HUES6 (cell line): ENCODE data around the gene ARMC3.
"Not testable (repeated sequence)": the region's sequence is repeated elsewhere in the genome, so short reads cannot be mapped to it uniquely, and the experiment has no call there.

Source experiments
- H3K27ac ChIP-seq: 2 replicates; pipeline ENCODE4 v1.7.0; 2013; ENCODE audit warnings: low read depth, mild to moderate bottlenecking, low read length, inconsistent platforms
- H3K27me3 ChIP-seq: 2 replicates; pipeline ENCODE4 v1.6.1; 2013; ENCODE audit warnings: low read length; ENCODE audit not compliant: control insufficient read depth, insufficient read depth
- H3K36me3 ChIP-seq: 2 replicates; pipeline ENCODE4 v1.6.1; 2013; ENCODE audit warnings: low read length; ENCODE audit not compliant: control insufficient read depth, insufficient read depth
- H3K4me1 ChIP-seq: 2 replicates; pipeline ENCODE4 v1.6.1; 2013; ENCODE audit warnings: low read length; ENCODE audit not compliant: control insufficient read depth, insufficient read depth
- H3K4me3 ChIP-seq: 2 replicates; pipeline ENCODE4 v1.5.1; 2013; ENCODE audit warnings: low read depth, low read length
- H3K9ac ChIP-seq: one replicate; pipeline ENCODE4 v1.6.1; 2013; ENCODE audit warnings: mild to moderate bottlenecking, low read length
- H3K9me3 ChIP-seq: 2 replicates; pipeline ENCODE4 v1.6.1; 2013; ENCODE audit warnings: low read depth, low read length; ENCODE audit not compliant: control insufficient read depth, insufficient read depth

Gene ARMC3

DNA sequence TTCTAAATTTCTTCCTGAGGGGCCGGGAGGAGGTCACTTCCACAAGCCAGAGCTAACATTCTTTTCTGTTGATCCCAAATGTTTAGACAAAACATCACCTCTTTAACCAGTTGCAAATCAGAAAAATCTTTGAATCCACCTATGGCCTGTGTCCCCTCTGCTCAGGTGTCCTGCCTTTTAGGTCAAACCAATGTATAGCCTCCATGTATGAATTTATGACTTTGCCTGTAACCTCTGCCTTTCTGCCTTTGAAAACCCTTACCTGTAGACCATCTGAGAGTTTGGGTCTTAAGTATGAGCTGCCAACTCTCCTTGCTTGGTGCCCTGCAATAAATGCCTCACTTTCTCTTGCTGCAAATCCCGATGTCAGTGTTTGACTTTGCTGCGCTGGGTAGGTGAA, 123.4 kb downstream of the ARMC3 start:
- no peak overlapping the region for H3K4me3 ChIP-seq
- H3K4me1 ChIP-seq, result peaks cover 31% of the 10 kb centered on the region
- H3K36me3 ChIP-seq, result no peaks in the 10 kb centered on the region
- no peaks in the 10 kb centered on the region for H3K27me3 ChIP-seq
- no peak overlapping the region for H3K9ac ChIP-seq
- no peaks in the 10 kb centered on the region for H3K9me3 ChIP-seq
- H3K27ac ChIP-seq, result no peak overlapping the region

DNA sequence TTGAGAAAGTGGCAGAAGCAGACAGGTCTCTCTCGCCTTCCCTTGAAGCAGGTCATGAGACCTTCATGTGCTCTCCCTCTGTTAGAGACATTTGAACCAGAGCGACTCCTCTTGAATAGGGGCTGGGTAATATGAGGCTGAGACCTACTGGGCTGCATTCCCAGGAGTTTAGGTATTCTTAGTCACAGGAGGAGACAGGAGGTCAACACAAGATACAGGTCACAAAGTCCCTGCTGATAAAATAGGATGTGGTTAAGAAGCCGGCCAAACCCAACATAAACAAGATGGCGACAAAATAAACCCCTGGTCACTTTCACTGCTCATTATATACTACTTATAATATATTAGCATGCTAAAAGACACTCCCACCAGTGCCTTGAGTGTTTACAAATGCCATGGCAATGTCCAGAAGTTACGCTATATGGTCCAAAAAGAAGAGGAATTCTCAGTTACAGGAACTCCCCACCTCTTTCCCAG, 124.0 kb downstream of the ARMC3 start:
- Histone ChIP-seq H3K4me3 (no peak overlapping the region), H3K27me3 (no peaks in the 10 kb centered on the region), H3K9ac (no peak overlapping the region), H3K27ac (no peak overlapping the region), H3K36me3 (no peaks in the 10 kb centered on the region), H3K9me3 (no peaks in the 10 kb centered on the region), H3K4me1 (peaks cover 35% of the 10 kb centered on the region)

DNA sequence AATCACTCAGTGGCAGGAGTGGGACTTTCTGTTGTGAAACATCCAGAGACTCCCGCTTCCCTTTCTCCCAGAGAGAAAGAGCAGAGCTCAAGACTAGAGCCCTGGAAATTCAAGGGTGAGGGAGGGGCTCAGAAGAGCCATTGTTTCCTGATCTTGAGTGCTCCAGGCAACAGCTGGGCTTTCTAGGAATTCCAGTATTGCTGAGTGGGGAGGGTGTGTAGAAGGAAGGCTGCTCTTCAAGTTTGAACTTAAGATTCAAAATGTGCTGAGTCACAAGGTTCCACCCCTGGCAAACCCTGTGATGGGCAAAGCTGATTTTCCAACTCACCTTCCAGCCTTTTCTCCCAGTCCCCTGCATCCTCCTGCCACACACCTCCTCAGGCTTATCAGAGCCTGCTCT, 125.2 kb downstream of the ARMC3 start:
- Histone ChIP-seq H3K27ac (no peak overlapping the region), H3K27me3 (no peaks in the 10 kb centered on the region), H3K4me3 (no peak overlapping the region), H3K4me1 (peaks cover 35% of the 10 kb centered on the region), H3K9me3 (no peaks in the 10 kb centered on the region), H3K36me3 (no peaks in the 10 kb centered on the region), H3K9ac (no peak overlapping the region)

DNA sequence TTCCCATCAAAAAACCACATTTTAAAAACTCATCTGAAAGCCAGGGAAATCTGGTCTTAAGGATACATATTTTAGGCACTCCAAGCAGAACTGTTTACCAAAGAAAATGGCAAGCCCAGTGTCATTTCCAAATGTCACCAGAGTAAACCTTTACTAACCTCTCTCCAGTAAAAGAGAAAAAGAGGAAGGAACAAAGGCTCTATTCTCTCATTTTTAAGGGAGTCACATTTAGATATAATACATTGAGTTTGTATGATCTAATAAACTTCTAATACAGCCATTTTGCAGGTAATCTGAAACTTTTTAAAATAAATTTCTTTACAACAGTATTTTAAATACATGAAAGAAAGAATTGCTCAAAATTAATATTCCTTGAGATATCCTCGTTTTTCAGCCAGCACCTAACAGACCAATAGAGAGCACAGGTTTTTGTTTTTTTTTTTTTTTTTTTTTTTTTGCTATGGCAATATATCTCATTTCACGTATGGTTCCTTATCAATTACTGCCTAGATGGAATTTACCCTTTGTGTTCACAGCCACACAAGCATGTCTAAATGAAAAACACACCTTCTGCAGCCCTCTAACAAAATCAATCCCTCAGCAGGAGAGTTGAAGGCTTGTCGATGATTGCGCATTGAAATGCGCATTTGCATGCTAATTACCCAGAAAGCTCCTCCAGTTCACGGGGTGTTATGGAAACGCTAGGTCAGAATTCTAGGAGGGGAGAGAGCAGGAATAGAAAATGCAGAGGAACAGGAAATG, 127.8 kb downstream of the ARMC3 start:
- Histone ChIP-seq H3K4me1 (peaks cover 35% of the 10 kb centered on the region), H3K27me3 (no peaks in the 10 kb centered on the region), H3K36me3 (no peaks in the 10 kb centered on the region), H3K27ac (peak overlapping the region; percentile 96), H3K4me3 (0 out of 2 replicates have a peak overlapping the region, but pooled peaks have one; percentile 22), H3K9me3 (no peaks in the 10 kb centered on the region), H3K9ac (peak overlapping the region; percentile 93)

DNA sequence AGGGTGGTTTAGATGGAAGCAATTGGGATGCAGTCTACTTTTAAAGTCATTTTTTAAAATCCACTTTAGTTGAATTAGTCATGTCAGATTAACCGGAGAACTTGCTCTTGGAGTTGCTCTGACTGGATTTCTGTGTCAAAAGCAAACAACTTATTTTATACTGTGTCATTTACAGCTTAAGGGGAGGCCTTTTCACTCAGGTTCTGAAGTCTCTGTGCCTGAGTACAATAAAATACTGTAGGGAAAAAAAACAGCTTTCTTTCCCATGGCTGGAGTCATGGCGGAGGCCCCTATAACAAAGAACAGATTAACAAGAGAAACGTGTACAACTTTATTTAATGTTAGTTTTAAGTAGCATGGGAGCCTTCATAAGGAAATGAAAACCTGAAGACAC, 128.3 kb downstream of the ARMC3 start:
- no peaks in the 10 kb centered on the region for H3K27me3 ChIP-seq
- no peaks in the 10 kb centered on the region for H3K36me3 ChIP-seq
- H3K27ac ChIP-seq, result peak overlapping the region; percentile 96
- no peaks in the 10 kb centered on the region for H3K9me3 ChIP-seq
- no peak overlapping the region for H3K9ac ChIP-seq
- H3K4me3 ChIP-seq, result no peak overlapping the region
- peaks cover 41% of the 10 kb centered on the region for H3K4me1 ChIP-seq

DNA sequence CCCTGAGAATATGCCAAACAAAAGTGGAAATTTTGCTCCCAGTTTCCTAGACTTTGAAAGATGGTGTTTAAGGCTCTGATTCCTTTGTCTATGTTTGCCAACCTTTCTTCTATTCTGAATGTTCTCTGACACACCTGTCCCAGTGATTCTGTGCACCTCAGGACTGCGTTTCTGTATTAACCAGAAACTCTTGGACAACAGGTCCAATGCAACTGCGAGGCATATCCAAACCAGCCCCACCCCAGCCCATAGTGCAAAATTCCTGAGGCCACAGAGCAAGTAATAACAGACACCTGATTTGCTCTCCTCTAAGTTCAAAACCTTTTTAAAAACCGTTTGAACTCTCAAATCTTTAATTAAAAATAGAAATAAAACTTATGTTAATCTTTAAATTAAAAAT, 130.5 kb downstream of the ARMC3 start:
- peaks cover 41% of the 10 kb centered on the region for H3K4me1 ChIP-seq
- no peaks in the 10 kb centered on the region for H3K36me3 ChIP-seq
- H3K4me3 ChIP-seq, result no peak overlapping the region
- no peak overlapping the region for H3K9ac ChIP-seq
- no peaks in the 10 kb centered on the region for H3K9me3 ChIP-seq
- H3K27ac ChIP-seq, result no peak overlapping the region
- no peaks in the 10 kb centered on the region for H3K27me3 ChIP-seq

DNA sequence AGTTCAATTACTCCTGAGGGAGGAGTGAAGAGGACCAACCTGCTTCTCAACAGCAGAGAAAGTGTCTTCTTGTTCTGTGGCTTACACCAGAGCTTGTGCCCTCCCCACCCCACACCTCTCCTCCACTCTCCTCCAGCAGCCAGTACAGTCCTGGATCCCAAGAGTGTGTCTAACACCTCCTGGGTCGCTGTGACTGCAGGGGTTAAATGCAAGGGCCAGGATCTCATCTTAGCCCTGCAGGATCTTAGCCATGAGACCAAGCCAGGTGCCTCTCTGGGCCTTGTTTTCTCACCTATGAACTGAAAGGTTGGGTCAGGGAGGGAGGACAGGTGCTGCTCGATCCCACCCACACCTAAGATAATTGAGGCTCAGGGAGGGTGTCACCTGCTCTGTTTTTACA, 133.1 kb downstream of the ARMC3 start:
- Histone ChIP-seq H3K9me3 (no peaks in the 10 kb centered on the region), H3K27ac (no peak overlapping the region), H3K4me3 (no peak overlapping the region), H3K27me3 (no peaks in the 10 kb centered on the region), H3K9ac (no peak overlapping the region), H3K36me3 (no peaks in the 10 kb centered on the region), H3K4me1 (peaks cover 31% of the 10 kb centered on the region)

DNA sequence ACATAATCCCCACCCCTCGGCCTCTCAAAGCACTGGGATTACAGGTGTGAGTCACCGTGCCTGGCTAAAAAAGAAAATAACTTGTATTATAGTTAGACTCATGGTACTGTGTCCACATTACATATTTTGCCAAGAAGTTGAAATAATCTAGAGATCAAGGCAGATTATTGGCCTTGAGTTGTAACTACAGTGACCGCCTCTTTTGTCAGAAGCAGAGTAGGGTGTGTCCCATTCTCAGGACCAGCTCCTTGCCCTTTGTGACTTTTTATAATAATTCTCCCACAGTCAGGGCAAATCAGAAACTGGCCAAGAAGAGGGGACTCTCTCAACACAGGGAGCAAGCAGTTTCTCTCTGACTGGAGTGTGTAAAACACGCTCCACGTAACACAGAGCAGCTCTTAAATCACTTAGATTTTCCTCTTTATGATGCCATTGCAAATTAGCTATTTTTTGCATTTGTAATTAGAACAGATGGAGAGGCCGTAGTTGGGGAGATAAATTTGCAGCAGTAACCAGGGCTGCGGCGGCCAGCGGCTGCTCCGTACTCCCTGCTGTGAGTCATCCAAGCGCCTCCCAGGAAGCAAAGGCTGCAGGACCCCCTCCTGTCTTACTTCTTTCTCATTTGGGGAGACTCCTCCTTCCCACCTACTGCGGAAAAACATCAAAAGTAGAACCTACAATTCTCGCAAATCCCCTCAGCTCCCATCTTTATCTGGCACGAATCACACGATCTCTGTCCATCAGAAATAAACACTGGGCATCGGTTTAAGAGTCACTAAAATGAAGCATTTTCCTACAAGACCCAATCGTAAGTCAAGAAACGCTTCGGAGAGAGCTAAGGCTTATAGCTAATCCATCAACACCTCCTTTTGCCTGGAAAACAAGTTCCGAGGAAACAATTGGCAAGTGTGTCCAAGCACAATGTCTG, 135.5 kb downstream of the ARMC3 start:
- Histone ChIP-seq H3K9me3 (no peaks in the 10 kb centered on the region), H3K36me3 (no peaks in the 10 kb centered on the region), H3K27me3 (no peaks in the 10 kb centered on the region), H3K9ac (no peak overlapping the region), H3K4me3 (no peak overlapping the region), H3K27ac (no peak overlapping the region), H3K4me1 (peaks cover 24% of the 10 kb centered on the region)

DNA sequence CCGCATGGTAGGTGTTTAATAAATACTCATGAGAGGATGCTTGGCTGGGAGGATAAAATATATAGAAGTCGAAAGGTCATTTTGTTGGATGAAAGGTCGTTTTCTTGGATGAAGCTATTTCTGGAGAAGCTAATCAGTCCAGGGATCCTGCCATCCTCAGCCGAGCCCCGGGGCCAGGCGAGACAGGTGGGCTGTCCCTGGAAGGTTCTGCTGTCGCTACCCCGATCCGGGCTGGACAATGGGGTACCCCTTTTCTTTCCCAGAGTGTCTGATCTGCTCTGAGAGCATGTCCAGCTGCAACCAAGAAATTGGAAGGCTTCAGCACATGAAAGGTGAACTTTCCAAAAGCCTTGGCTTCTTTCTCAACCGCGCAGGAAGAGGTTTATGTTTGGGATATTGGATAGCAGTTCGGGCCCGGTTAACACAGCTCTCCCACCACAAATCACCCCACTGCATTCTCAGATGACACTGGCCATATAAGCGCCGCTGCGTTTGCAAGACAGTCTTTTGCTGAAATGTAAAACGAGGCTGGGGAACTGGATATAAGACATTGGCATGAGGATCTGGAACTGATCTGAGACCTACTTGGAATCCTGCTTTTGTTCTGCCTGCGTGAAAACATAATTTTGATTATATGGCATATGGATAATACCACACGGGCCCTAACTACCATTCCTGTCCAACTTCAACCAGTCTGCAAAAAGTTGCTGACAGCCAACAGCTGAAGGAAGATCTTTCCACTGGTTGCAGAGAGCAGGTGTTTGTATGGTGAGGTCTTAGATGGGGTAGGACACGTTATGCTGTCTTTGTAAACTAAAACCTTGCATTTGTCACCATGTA, 136.3 kb downstream of the ARMC3 start:
- Histone ChIP-seq H3K9me3 (no peaks in the 10 kb centered on the region), H3K27ac (no peak overlapping the region), H3K36me3 (no peaks in the 10 kb centered on the region), H3K27me3 (no peaks in the 10 kb centered on the region), H3K4me1 (peaks cover 24% of the 10 kb centered on the region), H3K9ac (no peak overlapping the region), H3K4me3 (no peak overlapping the region)

DNA sequence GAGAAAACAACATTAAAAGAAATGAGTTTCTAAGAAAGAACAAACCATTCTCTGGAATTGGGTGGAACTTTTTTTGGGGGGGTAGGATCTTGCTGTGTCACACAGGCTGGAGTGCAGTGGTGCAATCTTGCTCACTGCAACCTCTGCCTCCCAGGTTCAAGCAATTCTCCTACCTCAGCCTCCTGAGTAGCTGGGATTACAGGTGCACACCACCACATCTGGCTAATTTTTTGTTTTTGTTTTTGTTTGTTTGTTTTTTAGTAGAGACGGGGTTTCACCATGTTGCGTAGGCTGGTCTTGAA, 136.9 kb downstream of the ARMC3 start:
- H3K9me3 ChIP-seq, H3K36me3 ChIP-seq, H3K9ac ChIP-seq, H3K27me3 ChIP-seq, H3K27ac ChIP-seq, H3K4me3 ChIP-seq: not testable (repeated sequence)
- H3K4me1 ChIP-seq, result peaks cover 24% of the 10 kb centered on the region
